HUES6 (cell line): ENCODE data around the gene DST.

Experiments
- H3K27ac ChIP-seq: 2 replicates; pipeline ENCODE4 v1.7.0; 2013; ENCODE audit warnings: low read depth, mild to moderate bottlenecking, low read length, inconsistent platforms
- H3K27me3 ChIP-seq: 2 replicates; pipeline ENCODE4 v1.6.1; 2013; ENCODE audit warnings: low read length; ENCODE audit not compliant: control insufficient read depth, insufficient read depth
- H3K36me3 ChIP-seq: 2 replicates; pipeline ENCODE4 v1.6.1; 2013; ENCODE audit warnings: low read length; ENCODE audit not compliant: control insufficient read depth, insufficient read depth
- H3K4me1 ChIP-seq: 2 replicates; pipeline ENCODE4 v1.6.1; 2013; ENCODE audit warnings: low read length; ENCODE audit not compliant: control insufficient read depth, insufficient read depth
- H3K4me3 ChIP-seq: 2 replicates; pipeline ENCODE4 v1.5.1; 2013; ENCODE audit warnings: low read depth, low read length
- H3K9ac ChIP-seq: one replicate; pipeline ENCODE4 v1.6.1; 2013; ENCODE audit warnings: mild to moderate bottlenecking, low read length
- H3K9me3 ChIP-seq: 2 replicates; pipeline ENCODE4 v1.6.1; 2013; ENCODE audit warnings: low read depth, low read length; ENCODE audit not compliant: control insufficient read depth, insufficient read depth

The DST gene

GRCh38 chr6:56649782-56650181, 7.1 kb upstream of the DST start:
- no peaks in the 10 kb centered on the region for H3K27me3 ChIP-seq
- no peak overlapping the region for H3K27ac ChIP-seq
- no peaks in the 10 kb centered on the region for H3K9me3 ChIP-seq
- no peak overlapping the region for H3K9ac ChIP-seq
- peaks cover 29% of the 10 kb centered on the region for H3K36me3 ChIP-seq
- H3K4me1 ChIP-seq: peaks cover 11% of the 10 kb centered on the region
- no peak overlapping the region for H3K4me3 ChIP-seq

DNA sequence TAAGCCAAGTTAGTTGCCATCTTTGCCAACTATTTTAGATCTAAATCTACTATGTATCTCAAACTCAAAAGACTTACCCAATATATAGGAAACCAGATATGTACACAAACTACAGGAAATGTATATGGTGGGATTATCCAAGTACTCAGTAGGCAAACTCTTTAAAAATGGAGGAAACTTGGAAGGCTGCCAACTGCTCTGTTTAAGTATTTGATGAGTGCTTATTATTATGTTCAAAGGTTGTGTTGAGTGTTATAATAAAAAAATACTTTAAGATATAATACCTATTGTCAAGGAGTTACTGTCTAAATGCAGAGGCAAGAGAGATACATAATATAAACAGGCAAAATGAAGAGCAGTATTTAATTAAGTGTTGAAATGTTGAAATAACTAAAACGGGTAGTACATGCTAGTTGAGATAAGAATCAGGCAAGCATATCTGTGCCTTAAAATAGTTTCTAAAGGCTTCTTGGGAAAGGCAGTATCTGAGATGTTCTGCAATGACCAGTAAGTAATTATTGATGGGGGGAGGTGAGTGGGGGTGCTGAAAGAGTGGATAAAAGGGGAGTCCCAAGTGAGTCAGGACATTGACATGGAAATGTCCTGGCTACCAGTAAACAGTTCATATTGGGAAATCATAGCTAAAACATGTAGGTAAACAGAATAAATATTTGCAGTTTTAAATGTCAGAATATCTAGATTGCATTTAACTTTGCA, 6.5 kb upstream of the DST start:
- Histone ChIP-seq H3K4me1 (peaks cover 11% of the 10 kb centered on the region), H3K9ac (no peak overlapping the region), H3K27me3 (no peaks in the 10 kb centered on the region), H3K4me3 (no peak overlapping the region), H3K27ac (no peak overlapping the region), H3K36me3 (peaks cover 35% of the 10 kb centered on the region), H3K9me3 (no peaks in the 10 kb centered on the region)

DNA sequence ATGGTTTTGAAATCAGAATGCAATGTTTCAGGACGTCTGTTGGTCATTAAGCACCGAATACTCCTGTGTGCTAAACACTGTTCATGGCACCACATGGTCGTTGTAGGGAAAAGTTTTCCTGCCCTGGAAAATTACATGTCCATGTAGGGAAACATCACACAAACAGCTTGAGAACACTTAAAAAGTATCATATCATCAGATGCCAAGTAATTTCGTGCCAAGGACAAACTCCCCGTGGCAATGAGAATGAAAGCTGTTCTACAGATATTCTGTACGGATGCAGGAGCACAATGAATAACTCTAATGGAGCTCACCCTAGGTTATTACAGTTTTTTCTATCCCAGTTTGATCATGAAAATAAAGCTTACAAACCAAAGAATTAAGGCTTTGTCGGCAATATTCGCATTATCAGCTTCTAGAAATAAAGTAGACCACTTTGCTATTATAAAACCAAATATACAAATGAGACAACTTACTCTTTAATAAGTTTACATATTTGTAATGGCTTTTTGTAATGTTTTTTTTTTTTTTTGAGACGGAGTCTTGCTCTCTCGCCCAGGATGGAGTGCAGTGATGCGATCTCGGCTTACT, 4.6 kb upstream of the DST start:
- peaks cover 8% of the 10 kb centered on the region for H3K4me1 ChIP-seq
- H3K9me3 ChIP-seq: no peaks in the 10 kb centered on the region
- peaks cover 41% of the 10 kb centered on the region for H3K36me3 ChIP-seq
- H3K9ac ChIP-seq: no peak overlapping the region
- H3K27me3 ChIP-seq: no peaks in the 10 kb centered on the region
- H3K4me3 ChIP-seq: no peak overlapping the region
- H3K27ac ChIP-seq: no peak overlapping the region

- Histone ChIP-seq H3K27me3 (no peaks in the 10 kb centered on the region), H3K36me3 (peaks cover 60% of the 10 kb centered on the region), H3K9ac (no peak overlapping the region), H3K9me3 (no peaks in the 10 kb centered on the region), H3K4me1 (no peaks in the 10 kb centered on the region), H3K27ac (no peak overlapping the region), H3K4me3 (no peak overlapping the region)
These were observed 1.7 kb upstream of the DST start for GRCh38 chr6:56644366-56644765.

- H3K4me1 ChIP-seq: no peaks in the 10 kb centered on the region
- no peaks in the 10 kb centered on the region for H3K27me3 ChIP-seq
- H3K9ac ChIP-seq: no peak overlapping the region
- peaks cover 65% of the 10 kb centered on the region for H3K36me3 ChIP-seq
- H3K9me3 ChIP-seq: no peaks in the 10 kb centered on the region
- no peak overlapping the region for H3K4me3 ChIP-seq
- H3K27ac ChIP-seq: no peak overlapping the region
These were observed 845 bp upstream of the DST start for GRCh38 chr6:56643379-56644089.

- no peak overlapping the region for H3K9ac ChIP-seq
- H3K27ac ChIP-seq: no peak overlapping the region
- H3K36me3 ChIP-seq: peaks cover 59% of the 10 kb centered on the region
- H3K4me3 ChIP-seq: no peak overlapping the region
- no peaks in the 10 kb centered on the region for H3K9me3 ChIP-seq
- no peaks in the 10 kb centered on the region for H3K27me3 ChIP-seq
- no peaks in the 10 kb centered on the region for H3K4me1 ChIP-seq
These were observed 2.3 kb downstream of the DST start for GRCh38 chr6:56640374-56640773.

- Histone ChIP-seq H3K4me1 (no peaks in the 10 kb centered on the region), H3K36me3 (peaks cover 64% of the 10 kb centered on the region), H3K27ac (no peak overlapping the region)
These were observed 3.9 kb downstream of the DST start for GRCh38 chr6:56638760-56639159.

GRCh38 chr6:56637640-56638039, 5.0 kb downstream of the DST start:
- H3K36me3 ChIP-seq: peaks cover 66% of the 10 kb centered on the region
- H3K27me3 ChIP-seq: no peaks in the 10 kb centered on the region
- no peak overlapping the region for H3K4me3 ChIP-seq
- no peaks in the 10 kb centered on the region for H3K4me1 ChIP-seq
- H3K9ac ChIP-seq: no peak overlapping the region
- no peak overlapping the region for H3K27ac ChIP-seq
- no peaks in the 10 kb centered on the region for H3K9me3 ChIP-seq

More at GRCh38 chr6:56638760-56639159, 3.9 kb downstream of the DST start:
- Histone ChIP-seq H3K27me3 (no peaks in the 10 kb centered on the region), H3K4me3 (no peak overlapping the region), H3K9me3 (no peaks in the 10 kb centered on the region), H3K9ac (no peak overlapping the region)

- no peak overlapping the region for H3K4me3 ChIP-seq
- H3K27me3 ChIP-seq: no peaks in the 10 kb centered on the region
- H3K4me1 ChIP-seq: no peaks in the 10 kb centered on the region
- peaks cover 88% of the 10 kb centered on the region for H3K36me3 ChIP-seq
- no peak overlapping the region for H3K9ac ChIP-seq
- H3K9me3 ChIP-seq: no peaks in the 10 kb centered on the region
- no peak overlapping the region for H3K27ac ChIP-seq
These were observed 14.6 kb downstream of the DST start for GRCh38 chr6:56628105-56628504.

DNA sequence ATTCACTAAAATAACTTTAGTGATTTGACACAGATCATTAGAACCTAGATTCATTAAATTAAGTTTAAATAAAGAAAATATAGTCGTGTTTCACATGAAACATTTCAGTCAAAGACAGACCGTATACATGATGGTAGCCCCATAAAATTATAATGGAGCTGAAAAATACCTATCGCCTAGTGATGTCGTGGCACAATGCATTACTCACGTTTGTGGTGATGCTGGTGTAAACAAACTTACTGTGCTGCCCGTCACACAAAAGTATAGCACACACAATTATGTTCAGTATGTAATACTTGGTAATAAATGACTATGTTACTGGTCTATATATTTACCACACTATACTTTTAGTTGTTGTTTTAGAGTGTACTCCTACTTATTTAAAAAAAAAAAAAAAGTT, 17.3 kb downstream of the DST start:
- no peaks in the 10 kb centered on the region for H3K9me3 ChIP-seq
- H3K27me3 ChIP-seq: no peaks in the 10 kb centered on the region
- no peak overlapping the region for H3K9ac ChIP-seq
- no peak overlapping the region for H3K4me3 ChIP-seq
- H3K27ac ChIP-seq: no peak overlapping the region
- H3K4me1 ChIP-seq: no peaks in the 10 kb centered on the region
- peaks cover 80% of the 10 kb centered on the region for H3K36me3 ChIP-seq

- Histone ChIP-seq H3K27me3 (no peaks in the 10 kb centered on the region), H3K36me3 (peaks cover 80% of the 10 kb centered on the region)
These were observed 18.0 kb downstream of the DST start for GRCh38 chr6:56624728-56625069.

More at GRCh38 chr6:56624728-56625069, 18.0 kb downstream of the DST start:
- Histone ChIP-seq H3K4me1 (no peaks in the 10 kb centered on the region), H3K9ac (no peak overlapping the region), H3K9me3 (no peaks in the 10 kb centered on the region), H3K27ac (no peak overlapping the region), H3K4me3 (no peak overlapping the region)
